Erythroblast (primary cell): ENCODE measurements around the gene DIPK1B.

ENCODE experiments used
- GATA1 ChIP-seq: IDR thresholded peaks from 2 replicates; pipeline ENCODE4 v1.6.1; 2011; ENCODE audit warnings: low read depth, mild to moderate bottlenecking, control low read depth, low read length, moderate library complexity
- POLR2A ChIP-seq: IDR thresholded peaks from 2 replicates; pipeline ENCODE4 v1.6.1; 2011; ENCODE audit warnings: mild to moderate bottlenecking, low read length

DNA sequence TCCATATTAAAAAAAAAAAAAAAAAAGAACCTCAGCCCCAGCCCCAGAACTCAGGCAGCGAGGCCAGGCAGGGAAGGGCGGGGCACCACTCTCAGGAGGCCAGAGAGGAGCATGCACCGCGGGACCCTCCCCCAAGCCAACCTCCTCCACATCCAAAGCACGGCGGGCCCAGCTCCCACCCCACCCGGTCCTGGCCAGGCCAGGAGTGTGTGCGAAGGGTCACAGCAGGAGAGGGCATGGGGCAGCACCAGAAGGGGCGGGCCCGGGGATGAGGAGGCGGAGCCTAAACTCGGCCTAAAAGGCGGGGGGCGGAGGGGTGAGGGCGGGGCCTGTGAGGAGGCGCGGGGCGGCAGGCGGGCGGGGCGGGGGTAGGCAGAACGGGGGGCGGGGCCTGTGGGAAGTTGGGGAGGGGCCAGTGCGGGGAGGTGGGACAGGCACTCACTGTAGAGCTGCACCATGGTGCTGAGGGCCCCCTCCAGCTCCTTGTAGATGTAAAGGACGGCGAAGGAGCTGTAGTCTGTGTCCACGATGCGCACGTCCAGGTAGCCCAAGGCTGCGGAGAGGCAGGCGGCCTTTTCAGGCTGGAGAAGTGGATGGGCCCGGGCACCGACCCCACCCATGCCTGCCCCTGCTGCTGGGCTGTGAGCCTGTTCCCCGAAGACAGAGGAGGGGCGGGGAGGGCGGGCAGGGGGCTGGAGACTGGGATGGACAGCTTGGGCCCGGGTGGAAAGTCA is 50.7 kb downstream of the DIPK1B start:
- no peak for TF ChIP-seq POLR2A
- no peak for TF ChIP-seq GATA1
